RCC 7860 (cell line): ENCODE measurements around the gene TRAPPC12.
"Not testable (repeated sequence)": the region's sequence is repeated elsewhere in the genome, so short reads cannot be mapped to it uniquely, and the experiment has no call there.

ENCODE experiments used
- DNase-seq: peaks from one replicate; pipeline ENCODE4 v3.0.0-alpha.2; 2015; ENCODE audit warnings: low spot score
- FAIRE-seq: peaks from 2 replicates; lab custom pipeline; 2012; peaks lifted over from hg19 to GRCh38; lab: Jason Lieb, UNC

Gene TRAPPC12

DNA sequence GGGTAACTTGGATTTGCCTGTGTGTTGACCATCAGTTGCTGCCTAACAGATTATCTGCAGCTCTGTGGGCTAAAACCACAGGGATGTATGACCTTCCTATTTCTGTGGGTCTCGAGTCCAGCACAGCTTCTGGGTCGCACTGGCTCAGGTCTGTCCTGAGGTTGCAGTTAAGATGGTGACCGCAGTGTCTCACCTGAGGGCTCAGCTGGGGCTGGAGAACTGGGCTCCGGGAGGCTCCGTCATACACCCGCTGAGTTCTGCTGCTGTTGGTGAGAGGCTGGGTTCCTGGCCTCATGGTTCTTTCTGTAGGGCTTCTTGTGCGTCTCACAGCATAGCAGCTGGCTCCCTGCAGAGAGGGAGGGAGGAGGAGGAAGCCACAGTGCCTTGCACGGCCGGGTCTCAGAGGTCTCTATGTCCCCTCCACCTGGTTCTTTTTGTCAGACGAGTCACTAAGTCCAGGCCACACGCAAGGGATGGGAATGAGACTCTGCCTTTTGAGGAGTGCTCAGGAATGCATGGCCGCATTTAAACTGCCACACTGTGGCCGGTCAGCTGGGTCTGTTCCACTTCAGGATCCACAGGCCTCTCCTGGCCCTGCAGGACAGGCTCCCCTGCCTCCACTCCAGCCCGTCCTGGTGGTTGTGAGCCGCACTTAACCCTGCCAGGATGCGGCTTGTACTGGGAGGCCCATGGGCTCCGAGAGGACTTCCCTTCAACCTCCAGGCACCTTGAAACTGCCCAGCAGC lies 72.6 kb downstream of the TRAPPC12 start:
- no peak for DNase-seq
- no peak for FAIRE-seq

DNA sequence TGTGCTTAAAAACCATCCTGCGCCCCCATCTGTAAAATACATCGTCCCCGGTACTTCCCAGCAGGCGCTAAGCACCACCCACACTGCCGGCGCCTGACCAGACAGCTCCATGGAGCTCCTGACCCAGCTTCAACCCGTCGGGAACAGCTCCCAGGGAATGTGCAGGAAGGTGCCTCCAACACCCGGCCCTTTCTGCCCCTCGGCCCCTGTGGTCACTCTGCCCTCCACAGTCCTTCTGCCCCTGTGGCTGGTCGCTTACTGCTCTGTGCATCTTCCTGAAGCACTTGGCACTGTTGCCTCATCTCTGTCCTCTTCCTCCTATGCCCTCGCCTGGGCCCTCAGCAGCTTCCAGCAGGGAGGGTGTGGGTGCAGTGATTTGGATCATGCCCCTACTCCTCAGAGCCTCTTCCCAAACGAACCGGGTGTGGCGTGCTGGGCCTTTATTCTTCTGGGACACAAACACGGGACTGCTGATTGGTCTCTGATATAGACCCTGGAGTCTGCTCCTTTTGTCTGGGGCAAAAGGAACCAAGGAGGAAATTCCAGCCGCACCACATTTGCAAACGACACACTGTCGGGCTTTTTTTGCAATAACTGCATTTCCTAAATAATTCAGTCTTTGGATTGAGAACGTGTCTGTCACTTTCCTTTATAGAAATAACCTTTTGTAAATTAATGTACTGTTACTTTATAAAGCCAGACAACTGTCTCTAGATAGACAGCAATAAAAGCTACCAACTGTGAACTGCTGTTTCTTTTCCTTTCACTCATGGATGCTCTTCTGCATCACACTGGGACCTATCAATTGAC lies 73.9 kb downstream of the TRAPPC12 start:
- DNase-seq (no peak), FAIRE-seq (no peak)

DNA sequence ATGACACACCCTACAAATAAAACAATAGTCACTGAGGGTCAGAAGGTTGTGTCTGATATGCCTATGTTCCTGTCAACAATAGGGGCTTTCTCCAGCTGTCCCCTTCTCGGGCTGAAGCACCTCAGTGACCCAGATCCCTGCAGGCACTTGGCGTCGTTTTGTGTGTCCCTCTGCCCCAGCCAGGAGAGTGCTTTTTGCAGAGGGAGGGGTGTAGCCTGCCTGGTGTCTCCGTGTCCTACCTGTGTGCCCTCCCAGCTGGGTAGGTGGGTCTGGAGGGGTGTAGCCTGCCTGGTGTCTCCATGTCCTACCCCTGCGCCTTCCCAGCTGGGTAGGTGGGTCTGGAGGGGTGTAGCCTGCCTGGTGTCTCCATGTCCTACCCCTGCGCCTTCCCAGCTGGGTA lies 74.5 kb downstream of the TRAPPC12 start:
- FAIRE-seq, DNase-seq: not testable (repeated sequence)

DNA sequence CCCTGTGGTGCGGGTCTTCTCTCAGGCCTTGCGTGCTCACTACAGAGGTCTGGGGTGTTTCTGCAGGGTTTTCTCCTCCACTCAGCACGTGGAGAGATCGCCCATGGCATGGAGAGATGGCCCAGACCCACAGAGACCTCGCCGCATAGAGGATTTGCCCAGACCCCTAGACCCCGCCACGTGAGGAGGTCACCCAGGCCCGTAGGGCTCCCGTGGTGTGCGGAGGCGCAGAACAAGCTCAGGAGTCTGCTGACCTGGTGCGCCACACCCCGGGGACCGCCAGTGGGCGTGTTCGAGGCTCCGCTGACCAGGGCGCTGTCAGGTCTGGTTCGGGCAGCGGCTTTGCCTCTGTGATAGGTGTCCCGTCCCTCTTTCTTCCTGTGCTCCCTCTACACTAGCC lies 75.3 kb downstream of the TRAPPC12 start:
- DNase-seq (no peak), FAIRE-seq (no peak)

DNA sequence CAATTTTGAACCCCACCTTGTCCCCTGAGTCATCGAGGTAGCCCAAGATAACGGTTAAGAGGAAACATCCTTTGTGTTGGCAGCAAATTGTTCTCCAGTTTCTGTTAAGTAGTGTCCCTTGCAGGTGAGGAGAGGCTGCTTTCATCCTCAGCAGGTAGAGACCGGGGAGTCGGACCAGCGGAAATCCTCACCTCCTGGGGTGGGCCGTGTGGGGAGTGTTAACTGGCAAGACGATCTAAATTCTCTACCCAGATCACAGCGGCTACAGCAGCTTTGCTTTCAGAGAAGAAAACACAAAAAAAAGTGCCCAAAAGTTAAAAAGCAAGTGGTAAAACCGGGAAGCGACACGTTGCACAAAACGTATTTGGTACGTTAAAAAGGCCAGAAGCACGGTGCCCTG lies 76.6 kb downstream of the TRAPPC12 start:
- DNase-seq: no peak
- no peak for FAIRE-seq

- no peak for DNase-seq
- no peak for FAIRE-seq
Observed at GRCh38 chr2:3457524-3458395, 78.3 kb downstream of the TRAPPC12 start.

DNA sequence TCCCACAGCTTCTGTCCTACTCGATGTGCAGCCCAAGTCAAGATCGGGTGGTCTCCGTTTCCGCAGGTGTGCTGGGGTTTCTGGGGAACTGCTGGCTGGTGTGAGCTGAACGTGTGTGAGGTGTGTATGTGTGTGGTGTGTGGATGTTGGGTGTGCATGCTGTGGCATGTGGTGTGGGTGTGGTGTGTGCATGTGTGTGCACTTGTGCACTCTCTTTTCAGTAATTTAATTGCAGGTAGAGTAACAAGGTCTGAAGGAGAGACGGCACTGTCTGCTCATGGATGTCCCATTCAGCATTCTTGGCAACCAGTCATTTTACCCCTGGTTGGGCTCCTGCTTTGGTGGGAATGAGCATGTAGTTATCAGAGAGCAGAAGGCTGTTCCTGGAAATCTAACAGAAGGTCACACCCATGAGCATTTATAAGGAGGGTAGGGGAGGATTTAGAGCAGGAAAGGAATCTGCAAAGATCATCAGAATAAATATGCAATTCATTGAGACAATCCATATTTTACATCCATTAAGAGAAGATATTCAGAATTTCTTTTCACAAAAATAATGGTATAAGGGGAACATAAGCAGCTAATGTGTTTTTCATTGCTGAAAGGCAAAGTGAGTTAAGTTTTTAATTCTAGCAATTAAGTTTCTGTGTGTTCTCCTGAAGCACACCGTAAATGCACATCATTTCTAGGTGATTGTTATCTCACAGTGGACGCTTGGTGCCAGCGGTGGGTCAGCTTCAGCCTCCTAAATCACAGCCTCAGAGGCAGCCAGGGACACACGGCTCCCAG lies 79.1 kb downstream of the TRAPPC12 start:
- no peak for FAIRE-seq
- no peak for DNase-seq

DNA sequence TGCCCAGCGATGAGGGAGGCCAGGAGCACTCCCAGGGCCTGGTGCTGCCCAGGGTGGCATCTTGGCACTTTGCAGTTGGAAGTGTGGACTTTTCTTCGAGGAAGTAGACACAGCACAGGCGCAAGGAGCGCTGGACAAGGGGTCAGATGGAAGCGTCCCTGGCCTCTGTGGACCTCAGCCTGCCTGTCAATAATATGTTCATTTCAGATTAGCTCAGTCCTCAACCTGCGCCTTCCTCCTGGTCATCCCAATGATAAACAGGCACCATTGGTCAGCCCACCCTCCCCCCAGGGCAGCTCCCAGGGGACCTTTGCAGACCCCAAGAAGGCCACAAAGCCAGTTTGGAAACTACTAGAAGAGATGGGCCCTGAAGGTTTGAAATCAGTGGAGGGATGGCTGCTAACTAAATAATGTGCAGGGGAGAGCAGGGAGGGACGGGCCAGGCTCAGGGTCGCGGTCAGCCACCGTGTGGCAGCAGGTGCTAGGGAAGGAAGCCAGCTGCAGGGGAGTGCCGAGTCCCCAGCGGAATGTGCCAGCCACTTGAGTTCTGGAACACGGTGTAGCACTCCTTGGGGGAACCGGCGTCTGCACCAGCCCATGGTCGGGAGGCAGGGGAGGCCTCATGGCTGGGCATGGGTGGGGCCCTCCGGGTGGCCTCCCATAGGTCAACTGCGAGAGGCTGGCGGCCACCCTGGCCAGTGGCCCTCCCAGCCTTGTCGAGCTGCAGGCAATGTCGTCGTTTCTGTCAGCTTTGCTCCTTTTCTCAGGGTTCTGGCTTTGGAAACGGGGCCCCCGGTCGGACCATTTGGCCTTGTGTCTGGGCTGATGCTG lies 79.9 kb downstream of the TRAPPC12 start:
- DNase-seq: no peak
- FAIRE-seq: no peak

DNA sequence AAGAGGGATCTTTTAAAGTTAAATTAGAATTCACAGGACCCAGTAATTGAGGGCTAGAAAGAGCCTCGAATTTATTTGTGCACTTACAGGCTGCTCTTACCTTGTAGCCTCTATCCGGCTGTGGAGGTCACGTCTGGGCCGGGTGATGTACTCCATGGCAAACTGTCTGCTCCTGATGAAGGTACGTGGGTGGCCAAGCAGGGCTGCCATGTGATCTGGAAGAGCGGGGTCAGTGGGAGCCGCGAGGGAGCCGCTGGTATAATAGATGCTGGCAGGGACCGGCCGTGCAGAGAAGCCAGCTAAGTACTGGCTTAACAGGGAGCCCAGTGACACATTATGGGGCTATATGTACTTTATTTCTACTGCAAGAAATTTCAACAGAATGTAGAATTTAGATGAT lies 80.7 kb downstream of the TRAPPC12 start:
- FAIRE-seq (no peak), DNase-seq (no peak)

- no peak for DNase-seq
- no peak for FAIRE-seq
Observed at GRCh38 chr2:3460831-3461800, 81.6 kb downstream of the TRAPPC12 start.

- peak; percentile 82 for FAIRE-seq
- peak; percentile 26 for DNase-seq
Observed at GRCh38 chr2:3461801-3462492, 82.5 kb downstream of the TRAPPC12 start.

- DNase-seq (no peak), FAIRE-seq (no peak)
Observed at GRCh38 chr2:3462493-3463104, 83.1 kb downstream of the TRAPPC12 start.

- no peak for DNase-seq
- no peak for FAIRE-seq
Observed at GRCh38 chr2:3463186-3463835, 83.8 kb downstream of the TRAPPC12 start.

- DNase-seq: no peak
- FAIRE-seq: no peak
Observed at GRCh38 chr2:3463944-3464343, 84.5 kb downstream of the TRAPPC12 start.

GRCh38 chr2:3464401-3465005 lies 85.0 kb downstream of the TRAPPC12 start:
- no peak for DNase-seq
- FAIRE-seq: no peak

GRCh38 chr2:3465328-3465727 lies 85.8 kb downstream of the TRAPPC12 start:
- FAIRE-seq (no peak), DNase-seq (no peak)
